HuH-7 (cell line): ENCODE results near the gene TMPRSS13.
"Not testable (repeated sequence)": the region's sequence is repeated elsewhere in the genome, so short reads cannot be mapped to it uniquely, and the experiment has no call there.

Experiments used
- DNase-seq: peaks from one replicate; pipeline ENCODE4 v3.0.0; 2011; ENCODE audit warnings: low spot score

TMPRSS13 gene

DNA sequence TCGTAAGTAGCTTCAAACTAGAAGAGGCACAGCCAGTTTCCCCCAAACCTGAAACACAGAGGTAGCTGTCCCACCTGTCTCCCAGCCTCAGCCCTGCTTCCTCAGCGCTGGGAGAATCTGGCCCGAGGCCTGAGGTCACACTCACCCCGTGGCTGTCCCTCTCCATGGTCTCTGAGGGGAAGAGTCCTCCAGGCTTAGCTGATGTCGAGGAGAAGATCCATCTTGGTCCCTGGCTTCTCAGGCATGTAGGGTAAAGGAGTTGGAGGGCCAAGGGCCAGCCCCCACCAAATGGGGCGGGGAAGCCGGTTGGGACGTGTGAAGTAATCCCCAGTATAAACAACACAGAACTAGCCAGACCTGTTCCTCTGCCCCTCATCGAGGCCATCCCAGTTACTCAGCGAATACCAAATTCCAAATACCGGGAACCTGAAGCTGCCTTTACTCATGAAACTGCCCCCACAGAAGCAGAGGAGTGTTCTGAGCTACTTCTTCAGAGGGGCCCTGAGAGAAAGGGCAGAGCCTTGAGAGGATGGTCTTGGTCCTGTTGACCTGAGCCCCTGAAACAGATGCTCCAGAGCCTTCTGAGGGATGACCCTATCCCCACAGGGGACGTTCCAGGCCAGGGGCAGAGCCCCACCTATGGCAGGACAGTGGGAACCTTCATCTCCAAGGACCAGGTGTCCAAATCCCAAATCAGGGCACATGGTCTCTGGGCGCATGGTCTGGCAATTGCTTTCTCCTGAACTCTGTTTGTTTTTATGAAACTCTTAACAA lies at the start of gene TMPRSS13:
Gene TMPRSS13, minus strand, starts transcription at position 261 of the 774 bp plus-strand sequence. Its CDS starts 95 bp downstream, at position 166.
- no peak for DNase-seq

DNA sequence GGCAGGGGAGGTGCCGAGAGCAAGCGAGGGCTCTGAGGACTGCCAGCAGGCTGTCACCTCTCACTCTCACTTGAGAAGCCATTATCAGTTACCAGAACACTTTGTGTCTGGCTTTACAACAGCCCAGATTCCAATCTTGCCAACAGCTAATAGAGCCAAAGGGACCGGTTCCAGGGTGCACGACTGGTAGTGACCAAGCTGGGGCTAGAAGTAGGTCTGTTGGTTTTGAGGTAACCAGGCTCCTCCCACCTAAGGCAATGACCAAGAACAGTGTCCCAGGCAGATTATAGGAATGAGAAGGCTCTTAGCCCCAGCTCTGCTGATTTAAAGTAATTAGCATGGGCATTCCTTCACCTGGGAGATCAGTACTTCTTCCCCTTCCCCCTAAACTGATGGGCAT lies 49.8 kb upstream of the TMPRSS13 start:
- DNase-seq = no peak

DNA sequence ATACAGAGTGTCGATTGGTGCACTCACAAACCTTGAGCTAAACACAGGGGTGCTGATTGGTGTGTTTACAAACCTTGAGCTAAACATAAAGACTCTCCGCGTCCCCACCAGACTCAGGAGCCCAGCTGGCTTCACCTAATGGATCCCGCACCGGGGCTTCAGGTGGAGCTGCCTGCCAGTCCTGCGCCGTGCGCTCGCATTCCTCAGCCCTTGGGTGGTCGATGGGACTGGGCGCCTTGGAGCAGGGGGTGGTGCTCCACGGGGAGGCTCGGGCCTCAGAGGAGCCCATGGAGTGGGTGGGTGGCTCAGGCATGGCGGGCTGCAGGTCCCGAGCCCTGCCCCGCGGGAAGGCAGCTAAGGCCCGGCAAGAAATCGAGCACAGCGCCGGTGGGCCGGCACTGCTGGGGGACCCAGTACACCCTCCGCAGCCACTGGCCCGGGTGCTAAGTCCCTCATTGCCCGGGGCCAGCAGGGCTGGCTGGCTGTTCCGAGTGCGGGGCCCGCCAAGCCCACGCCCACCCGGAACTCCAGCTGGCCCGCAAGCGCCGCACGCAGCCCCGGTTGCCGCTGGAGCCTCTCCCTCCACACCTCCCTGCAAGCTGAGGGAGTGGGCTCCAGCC lies 49.2 kb upstream of the TMPRSS13 start:
- DNase-seq = not testable (repeated sequence)

GRCh38 chr11:117977612-117978264 lies 48.5 kb upstream of the TMPRSS13 start:
- not testable (repeated sequence) for DNase-seq

GRCh38 chr11:117977029-117977428 lies 47.8 kb upstream of the TMPRSS13 start:
- DNase-seq = no peak

DNA sequence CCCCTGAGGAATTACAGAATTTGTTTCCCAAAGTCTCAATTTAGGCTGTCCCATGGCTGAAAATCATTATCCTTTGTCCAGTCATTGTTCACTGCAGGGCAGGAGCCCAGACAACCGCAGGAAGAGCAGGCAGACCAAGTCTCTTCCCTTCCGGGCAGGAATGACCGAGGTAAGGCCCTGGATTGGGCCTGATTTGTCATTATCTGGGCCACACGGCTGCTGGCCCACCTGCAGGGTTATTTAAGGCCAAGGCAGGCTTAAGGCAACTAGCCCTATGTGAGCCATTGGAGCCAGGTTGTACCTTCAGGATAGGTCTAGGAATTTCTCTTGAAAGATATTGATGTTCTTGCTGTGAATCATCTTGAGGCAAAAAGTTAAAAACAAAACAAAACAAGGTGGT lies 47.2 kb upstream of the TMPRSS13 start:
- no peak for DNase-seq

DNA sequence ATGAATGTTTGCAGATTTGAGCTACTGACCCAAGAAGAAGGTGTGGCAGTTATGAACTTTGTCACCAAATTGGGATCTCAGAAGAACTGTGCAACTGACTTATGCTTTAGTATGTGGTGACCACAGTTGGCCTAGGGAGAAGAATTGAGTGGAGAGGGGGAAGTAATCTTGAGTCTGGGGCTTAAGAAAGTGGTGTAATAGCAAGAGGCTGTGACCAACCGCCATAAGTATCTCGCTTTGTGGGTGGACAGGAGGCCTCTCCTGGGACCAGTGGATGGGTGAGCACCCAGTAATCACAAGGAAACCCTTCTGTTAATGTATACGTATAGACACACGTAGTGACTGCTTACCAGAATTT lies 44.3 kb upstream of the TMPRSS13 start:
- DNase-seq = no peak

- no peak for DNase-seq
Measured at GRCh38 chr11:117972629-117973502, 43.7 kb upstream of the TMPRSS13 start.

DNA sequence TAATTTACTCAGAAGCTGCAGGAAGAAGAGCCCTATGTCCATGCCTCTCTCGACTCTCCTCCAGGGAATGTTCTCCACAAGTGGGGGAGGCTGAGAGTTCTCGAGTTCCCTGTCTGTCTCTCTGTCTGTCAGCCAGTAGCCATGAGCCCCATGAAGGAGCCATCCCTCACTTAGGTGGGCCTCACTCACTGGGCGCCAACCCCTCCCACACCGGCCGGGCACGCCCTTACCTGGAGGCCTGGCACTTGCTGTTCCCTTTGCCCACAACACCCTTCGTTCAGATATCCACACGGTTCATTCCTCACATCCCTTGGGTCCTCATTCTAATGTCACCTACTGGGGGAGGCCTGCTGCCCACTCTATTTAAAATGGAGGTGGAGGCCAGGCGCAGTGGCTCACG lies 42.8 kb upstream of the TMPRSS13 start:
- no peak for DNase-seq

- DNase-seq = no peak
Measured at GRCh38 chr11:117970400-117971024, 41.3 kb upstream of the TMPRSS13 start.

GRCh38 chr11:117969160-117969991 lies 40.2 kb upstream of the TMPRSS13 start:
- DNase-seq = no peak

DNA sequence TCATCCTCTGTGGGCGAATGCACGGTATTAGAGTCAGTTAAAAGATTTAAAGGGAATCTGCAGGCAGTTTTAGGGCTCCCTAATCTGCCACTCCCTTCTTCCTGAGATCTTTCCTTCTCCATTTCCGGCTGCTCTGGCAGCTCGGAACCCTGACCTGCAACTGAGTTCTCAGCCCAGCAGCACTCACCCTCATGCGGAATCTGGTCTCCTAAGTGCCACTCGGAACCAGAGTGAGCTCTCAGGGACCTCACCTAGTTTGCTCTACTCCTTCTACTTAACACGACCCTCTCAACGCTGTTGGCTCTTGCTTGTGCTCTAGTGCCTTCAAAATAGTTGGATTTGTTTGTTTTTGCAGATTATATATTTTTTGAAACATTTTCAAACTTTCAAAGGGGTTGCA lies 37.7 kb upstream of the TMPRSS13 start:
- no peak for DNase-seq

- no peak for DNase-seq
Measured at GRCh38 chr11:117962826-117963225, 33.6 kb upstream of the TMPRSS13 start.

GRCh38 chr11:117961896-117962295 lies 32.7 kb upstream of the TMPRSS13 start:
- no peak for DNase-seq

- DNase-seq = no peak
Measured at GRCh38 chr11:117960406-117960805, 31.2 kb upstream of the TMPRSS13 start.

GRCh38 chr11:117959438-117960149 lies 30.4 kb upstream of the TMPRSS13 start:
- DNase-seq = no peak

GRCh38 chr11:117958949-117959348 lies 29.7 kb upstream of the TMPRSS13 start:
- DNase-seq = no peak

DNA sequence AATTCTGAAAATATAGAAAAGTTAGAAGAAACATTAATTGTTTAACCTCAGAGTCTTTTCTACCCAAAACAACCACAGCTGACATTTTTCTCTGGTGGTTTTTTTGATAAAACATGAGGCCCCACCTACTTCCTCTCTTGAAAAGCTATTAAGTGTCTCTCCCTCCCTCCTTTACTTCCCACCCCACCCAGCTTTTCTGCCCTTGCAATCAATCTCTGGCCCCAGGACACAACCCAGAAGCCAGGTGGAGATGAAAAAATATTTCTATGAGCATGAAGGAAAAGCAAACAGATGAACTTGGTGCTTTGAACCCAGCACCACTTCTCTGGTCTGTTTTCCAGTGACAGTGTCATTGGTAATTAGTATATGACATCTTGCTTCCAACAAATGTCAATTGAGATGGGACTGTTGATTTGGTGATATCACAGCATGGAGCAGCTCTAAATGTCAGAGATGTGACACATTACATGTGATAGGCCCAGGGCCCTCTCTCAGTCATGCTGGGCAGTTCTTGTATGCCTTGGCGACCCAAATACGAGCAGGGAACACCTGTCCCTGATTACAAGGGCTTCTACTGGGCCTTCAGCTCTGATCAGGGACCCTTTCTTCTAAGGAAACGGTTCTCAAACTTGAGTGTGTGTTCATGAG lies 23.9 kb upstream of the TMPRSS13 start:
- no peak for DNase-seq
